Endometrium (tissue), 2 donors: ENCODE results near the gene KCNQ5.
A peak's percentile ranks its signal among the peaks of the same experiment; 100 is the strongest.
"Not testable (repeated sequence)": the region's sequence is repeated elsewhere in the genome, so short reads cannot be mapped to it uniquely, and the experiment has no call there.

ENCODE experiments used
- FAIRE-seq: peaks from 2 replicates; lab custom pipeline; 2012; peaks lifted over from hg19 to GRCh38; lab: Jason Lieb, UNC
- donor health status: control.
- donor health status: control.

KCNQ5 gene

GRCh38 chr6:73182021-73182607 lies 560.2 kb downstream of the KCNQ5 start:
- no peak for FAIRE-seq

DNA sequence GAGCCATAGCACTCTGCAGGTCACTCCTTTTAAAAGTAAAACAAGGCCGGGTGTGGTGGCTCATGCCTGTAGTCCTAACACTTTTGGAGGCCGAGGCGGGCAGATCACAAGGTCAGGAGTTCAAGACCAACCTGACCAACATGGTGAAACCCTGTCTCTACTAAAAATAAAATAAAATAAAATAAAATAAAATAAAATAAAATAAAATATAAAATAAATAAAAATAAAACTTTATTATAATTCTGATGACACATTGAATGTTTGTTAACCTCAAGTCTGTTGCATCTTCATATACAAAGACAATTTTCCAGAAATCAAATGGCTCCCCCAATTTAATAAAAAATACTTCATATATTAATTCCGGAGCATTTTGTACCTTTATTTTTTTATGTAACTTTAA lies 571.4 kb downstream of the KCNQ5 start:
- peak; percentile 53 for FAIRE-seq

DNA sequence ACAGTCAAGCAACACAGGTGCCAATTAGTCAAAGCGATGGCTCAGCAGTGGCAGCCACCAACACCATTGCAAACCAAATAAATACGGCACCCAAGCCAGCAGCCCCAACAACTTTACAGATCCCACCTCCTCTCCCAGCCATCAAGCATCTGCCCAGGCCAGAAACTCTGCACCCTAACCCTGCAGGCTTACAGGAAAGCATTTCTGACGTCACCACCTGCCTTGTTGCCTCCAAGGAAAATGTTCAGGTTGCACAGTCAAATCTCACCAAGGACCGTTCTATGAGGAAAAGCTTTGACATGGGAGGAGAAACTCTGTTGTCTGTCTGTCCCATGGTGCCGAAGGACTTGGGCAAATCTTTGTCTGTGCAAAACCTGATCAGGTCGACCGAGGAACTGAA lies 572.9 kb downstream of the KCNQ5 start:
- no peak for FAIRE-seq

- FAIRE-seq, result no peak
Measured at GRCh38 chr6:73200247-73200646, 578.4 kb downstream of the KCNQ5 start.

GRCh38 chr6:73200735-73201134 lies 578.9 kb downstream of the KCNQ5 start:
- FAIRE-seq, result no peak

- FAIRE-seq, result no peak
Measured at GRCh38 chr6:73203098-73203497, 581.2 kb downstream of the KCNQ5 start.

DNA sequence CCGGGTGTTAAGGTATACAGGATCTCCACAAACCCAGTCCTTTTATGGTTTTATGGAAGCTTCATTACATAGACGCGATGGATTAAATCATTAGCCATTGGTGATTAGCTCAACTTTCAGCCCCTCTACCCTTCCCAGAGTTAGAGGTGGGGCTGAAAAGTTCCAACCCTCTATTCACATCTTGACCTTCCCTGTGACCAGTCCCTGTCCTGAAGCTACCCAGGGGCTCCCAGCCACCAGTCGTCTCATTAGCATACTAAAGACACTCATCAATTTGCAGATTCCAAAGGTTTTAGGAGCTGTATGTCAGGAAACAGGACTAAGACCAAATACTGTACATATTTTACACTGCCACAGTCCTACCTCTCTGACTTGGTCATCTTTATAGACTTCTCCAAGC lies 582.4 kb downstream of the KCNQ5 start:
- FAIRE-seq, result no peak

DNA sequence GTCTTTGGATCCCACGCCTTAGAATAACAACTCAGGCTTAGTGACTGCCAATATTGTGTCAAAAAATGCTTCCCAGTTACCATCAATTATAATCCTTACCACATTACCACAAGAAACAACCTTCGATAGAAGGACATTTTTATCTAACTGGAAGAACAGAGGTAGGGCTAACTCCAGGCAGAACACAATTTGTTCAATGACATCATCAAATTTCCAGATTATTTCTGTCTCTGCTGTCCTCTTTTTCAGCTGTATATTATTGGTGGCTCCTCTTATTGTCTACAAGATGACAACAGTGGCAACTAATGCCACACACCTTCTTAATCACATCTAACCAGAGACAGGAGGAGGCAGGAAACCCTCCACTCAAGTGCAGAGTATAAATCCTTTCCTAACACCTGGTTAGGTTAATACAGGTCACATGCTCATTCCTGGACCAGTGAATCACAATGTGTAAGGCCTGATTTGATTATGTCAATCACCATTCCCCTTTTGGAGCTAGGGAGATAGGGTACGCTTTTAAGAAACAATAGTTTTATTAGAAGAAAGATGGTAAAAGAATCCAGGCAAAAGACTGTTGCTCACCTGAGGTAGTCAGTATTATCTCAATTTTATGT lies 585.5 kb downstream of the KCNQ5 start:
- no peak for FAIRE-seq

DNA sequence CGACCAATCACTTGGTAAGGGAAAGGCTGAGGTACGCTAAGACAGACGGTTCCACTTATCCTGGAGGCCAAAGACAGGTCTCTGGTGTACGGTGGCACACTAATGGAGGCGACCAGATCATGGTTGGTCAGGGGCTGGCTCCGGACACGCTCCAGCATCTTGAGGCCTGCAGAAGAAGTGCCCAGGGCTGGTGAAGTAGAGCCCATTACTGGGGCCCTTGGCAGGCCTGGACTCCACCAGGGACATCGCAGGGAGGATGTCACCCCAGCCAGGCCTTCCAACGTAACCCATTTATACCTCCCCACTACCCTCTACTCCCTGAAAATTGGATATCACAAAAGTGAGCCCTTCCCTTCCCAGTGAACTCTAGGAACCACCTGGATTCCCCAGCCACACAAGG lies 587.3 kb downstream of the KCNQ5 start:
- no peak for FAIRE-seq

DNA sequence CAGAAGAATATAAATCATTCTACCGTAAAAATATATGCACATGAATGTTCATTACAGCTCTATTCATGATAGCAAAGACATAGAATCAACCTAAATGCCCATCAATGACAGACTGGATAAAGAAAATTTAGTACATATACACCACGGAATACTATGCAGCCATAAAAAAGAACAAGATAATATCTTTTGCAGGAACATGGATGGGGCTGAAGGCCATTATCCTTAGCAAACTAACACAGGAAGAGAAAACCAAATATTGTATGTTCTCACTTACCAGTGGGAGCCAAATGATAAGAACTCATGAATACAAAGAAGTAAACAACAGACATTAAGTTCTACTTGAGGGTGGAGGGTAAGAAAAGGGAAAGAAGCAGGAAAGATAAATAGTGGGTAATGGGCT lies 595.0 kb downstream of the KCNQ5 start:
- no peak for FAIRE-seq

DNA sequence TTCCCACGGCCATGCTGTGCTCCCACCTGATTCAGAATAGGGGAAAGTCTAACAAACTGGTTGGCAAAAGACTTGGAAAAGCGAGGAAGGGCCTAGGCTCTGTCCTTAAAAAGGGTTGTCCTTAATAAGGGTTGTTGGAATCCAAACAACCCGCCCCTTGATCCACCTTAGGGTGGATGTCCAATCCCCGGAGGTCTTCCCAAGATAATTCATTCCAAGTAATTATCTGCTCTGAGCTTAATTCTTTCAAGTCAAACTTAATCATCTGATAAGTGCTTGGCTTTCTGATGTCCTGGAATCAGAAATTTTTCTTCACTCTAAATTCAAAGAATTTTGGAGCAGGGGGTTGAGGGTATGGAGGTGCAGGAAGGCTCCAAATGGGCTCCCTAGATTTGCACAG lies 603.5 kb downstream of the KCNQ5 start, which contains the start of gene KHDC1L:
KHDC1L (minus strand) TSS at position 101 of the 400 bp plus-strand sequence; CDS start at position 13, 88 bp downstream.
- FAIRE-seq, result no peak

DNA sequence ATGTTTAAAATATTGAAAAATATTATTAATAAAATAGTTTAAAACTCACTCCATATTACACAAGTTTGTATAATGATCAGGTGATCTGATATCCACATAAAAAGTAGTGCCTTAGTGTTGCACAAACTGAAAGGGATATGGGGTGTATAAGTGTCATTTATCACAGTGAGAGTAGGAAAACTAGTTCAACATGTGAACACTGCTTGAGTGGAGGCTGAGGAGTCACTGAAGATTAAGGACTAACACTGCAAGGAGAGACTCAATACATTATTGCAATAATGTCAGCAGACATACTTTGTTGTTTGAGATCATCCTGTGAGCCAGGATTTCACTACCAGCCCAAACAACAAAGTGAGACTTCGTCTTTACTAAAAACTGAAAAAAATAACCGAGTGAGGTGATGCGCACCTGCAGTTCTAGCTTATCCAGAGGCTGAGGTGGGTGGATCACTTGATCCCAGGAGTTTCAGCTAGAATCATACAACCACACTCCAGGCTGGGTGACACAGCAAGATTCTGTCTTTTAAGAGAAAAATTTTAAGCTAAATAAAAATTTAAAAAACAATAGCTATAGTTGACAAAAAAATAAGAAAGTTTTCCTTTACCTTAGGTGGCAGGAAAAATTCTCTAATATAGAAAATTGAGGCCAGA lies 605.9 kb downstream of the KCNQ5 start:
- FAIRE-seq, result no peak

DNA sequence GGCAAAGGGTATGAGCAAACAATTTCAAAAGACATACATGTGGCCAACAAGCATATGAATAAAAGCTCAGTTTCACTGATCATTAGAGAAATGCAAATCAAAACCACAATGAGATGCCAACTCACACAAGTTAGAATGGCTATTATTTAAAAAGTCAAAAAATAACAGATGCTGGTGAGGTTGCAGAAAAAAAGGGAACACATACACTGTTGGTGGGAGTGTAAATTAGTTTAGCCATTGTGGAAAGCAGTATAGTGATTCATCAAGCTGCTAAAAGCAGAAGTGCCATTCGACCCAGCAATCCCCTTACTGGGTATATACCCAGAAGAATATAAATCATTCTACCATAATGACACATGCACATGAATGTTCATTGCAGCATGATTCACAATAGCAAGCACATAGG lies 610.1 kb downstream of the KCNQ5 start:
- no peak for FAIRE-seq

DNA sequence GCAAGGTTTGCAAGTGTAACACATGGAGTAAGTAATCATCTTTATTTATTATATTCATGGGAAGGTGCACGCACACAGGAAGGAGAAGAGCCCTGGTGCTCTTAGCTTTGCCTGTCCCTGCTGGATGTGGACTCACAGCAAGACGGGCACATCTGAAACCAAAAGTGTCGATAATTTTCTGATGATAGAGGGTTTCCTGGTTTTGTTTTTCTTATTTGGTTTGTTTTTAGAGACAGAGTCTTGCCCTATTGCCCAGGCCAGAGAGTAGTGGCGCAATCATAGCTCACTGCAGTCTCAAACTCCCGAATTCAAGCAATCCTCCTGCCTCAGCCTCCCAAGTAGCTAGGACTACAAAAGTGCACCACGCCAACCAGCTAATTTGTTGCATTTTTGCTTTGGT lies 611.2 kb downstream of the KCNQ5 start:
- no peak for FAIRE-seq

DNA sequence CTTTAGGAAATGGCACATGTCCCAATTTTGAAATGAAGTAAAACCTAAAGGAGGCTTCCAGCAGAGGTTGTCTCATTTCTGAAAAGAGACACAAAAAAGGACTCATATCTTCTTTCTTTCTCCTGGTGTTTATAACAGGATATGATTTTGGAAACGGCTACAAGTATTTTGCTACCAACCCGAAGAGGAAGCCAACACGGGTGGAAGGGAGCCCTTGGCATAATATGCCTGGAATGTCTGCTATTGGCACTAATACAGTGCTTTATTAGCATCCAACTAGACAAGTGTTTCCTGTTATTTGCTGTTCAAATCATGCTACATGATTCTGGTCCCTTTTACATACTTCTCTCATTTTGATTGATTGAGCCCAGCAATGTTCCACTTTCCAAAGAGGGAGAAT lies 612.1 kb downstream of the KCNQ5 start:
- not testable (repeated sequence) for FAIRE-seq

DNA sequence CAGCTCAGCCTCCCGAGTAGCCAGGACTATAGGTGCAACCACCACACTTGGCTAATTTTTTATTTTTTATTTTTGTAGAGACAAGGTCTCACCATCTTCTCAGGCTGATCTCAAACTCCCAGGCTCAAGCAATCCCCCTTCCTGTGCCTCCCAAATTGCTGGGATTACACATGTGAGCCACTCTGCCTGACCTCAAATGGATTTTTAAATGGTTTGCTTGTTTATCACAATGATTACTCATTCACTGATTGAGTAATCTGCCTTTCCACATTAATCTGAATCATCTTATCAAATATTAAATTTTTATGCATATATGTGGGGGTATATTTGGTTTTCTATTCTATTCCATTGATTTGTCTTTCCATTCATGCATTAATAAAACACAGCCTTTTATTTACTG lies 612.9 kb downstream of the KCNQ5 start:
- FAIRE-seq, result no peak

GRCh38 chr6:73236144-73236750 lies 614.4 kb downstream of the KCNQ5 start:
- no peak for FAIRE-seq

DNA sequence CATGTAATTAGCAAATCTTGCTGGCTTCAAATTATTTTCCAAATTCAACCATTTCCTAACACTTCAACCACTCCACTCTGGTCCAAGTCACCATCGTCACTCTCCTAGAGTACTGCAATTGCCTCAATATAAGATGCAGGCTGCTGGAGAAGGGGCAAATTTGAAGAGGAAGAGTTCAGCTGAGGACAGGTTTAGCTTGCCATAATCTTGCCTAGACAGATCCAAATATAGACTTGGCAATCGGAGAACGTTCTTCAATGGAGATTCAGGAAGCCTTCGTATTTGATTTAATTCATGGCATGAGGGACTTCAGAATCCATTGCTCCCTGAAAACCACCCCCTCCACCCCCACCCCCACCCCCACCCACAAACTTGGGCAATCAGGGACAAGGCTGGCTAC lies 618.9 kb downstream of the KCNQ5 start:
- no peak for FAIRE-seq

GRCh38 chr6:73242001-73242400 lies 620.1 kb downstream of the KCNQ5 start:
- no peak for FAIRE-seq
